ENCODE results near the gene AKAP3.

The AKAP3 gene

GRCh38 chr12:4648501-4649357 is at the start of gene AKAP3, which contains the start of gene NDUFA9 (continued):
- TF ChIP-seq ZNF555 (tag by site-specific recombination; conservative IDR thresholded peaks at IDR 0.05) (no peak), ZNF19 (tag by site-specific recombination; IDR thresholded peaks at IDR 0.05; ENCODE audit: low read depth) (no peak), ZBTB21 (tag by site-specific recombination; IDR thresholded peaks at IDR 0.05) (no peak)

GRCh38 chr12:4690760-4691159 is 41.9 kb upstream of the AKAP3 start:
- ChIA-PET POLR2A (no interaction called here), CTCF (no interaction called here)
- Histone ChIP-seq H3K9me3 (ENCODE audit: control insufficient read depth, insufficient read depth, low read depth, low read length) (no peaks in the 10 kb centered on the region), H3K27ac (ENCODE audit: extremely low read depth, low read depth, low read length) (no peak overlapping the region), H3K36me3 (ENCODE audit: control insufficient read depth in 2 of 2, insufficient read depth in 1 of 2, low read length in 2 of 2) (peaks cover 0 to 39% of the 10 kb centered on the region in 2 experiments; a peak in 1 of 3 replicates), H3K4me3 (ENCODE audit: low read depth, low read length) (no peak overlapping the region), H3K4me1 (ENCODE audit: control insufficient read depth, insufficient read depth, low read length) (no peaks in the 10 kb centered on the region)
- TF ChIP-seq EGR2 (tag by site-specific recombination; IDR thresholded peaks at IDR 0.05; ENCODE audit: low read depth) = peak; percentile 63
- TF ChIP-seq ZNF560 (tag by site-specific recombination; IDR thresholded peaks at IDR 0.05; ENCODE audit: borderline replicate concordance) = no peak
- TF ChIP-seq, protein P1, sequence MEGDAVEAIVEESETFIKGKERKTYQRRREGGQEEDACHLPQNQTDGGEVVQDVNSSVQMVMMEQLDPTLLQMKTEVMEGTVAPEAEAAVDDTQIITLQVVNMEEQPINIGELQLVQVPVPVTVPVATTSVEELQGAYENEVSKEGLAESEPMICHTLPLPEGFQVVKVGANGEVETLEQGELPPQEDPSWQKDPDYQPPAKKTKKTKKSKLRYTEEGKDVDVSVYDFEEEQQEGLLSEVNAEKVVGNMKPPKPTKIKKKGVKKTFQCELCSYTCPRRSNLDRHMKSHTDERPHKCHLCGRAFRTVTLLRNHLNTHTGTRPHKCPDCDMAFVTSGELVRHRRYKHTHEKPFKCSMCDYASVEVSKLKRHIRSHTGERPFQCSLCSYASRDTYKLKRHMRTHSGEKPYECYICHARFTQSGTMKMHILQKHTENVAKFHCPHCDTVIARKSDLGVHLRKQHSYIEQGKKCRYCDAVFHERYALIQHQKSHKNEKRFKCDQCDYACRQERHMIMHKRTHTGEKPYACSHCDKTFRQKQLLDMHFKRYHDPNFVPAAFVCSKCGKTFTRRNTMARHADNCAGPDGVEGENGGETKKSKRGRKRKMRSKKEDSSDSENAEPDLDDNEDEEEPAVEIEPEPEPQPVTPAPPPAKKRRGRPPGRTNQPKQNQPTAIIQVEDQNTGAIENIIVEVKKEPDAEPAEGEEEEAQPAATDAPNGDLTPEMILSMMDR (tag by site-specific recombination; IDR thresholded peaks at IDR 0.05) = no peak
- no peak for TF ChIP-seq ZNF423 (tag by site-specific recombination; IDR thresholded peaks at IDR 0.05)
- TF ChIP-seq ZNF266 (tag by site-specific recombination; IDR thresholded peaks at IDR 0.05; ENCODE audit: low read depth) = no peak
- no peak for TF ChIP-seq ZNF433 (tag by site-specific recombination; IDR thresholded peaks at IDR 0.05; ENCODE audit: low read depth)
- TF ChIP-seq ZFHX2 (tag by site-specific recombination; conservative IDR thresholded peaks at IDR 0.05) = peak; percentile 64
- no peak for TF ChIP-seq ZNF19 (tag by site-specific recombination; IDR thresholded peaks at IDR 0.05; ENCODE audit: low read depth)
- TF ChIP-seq KLF1 (tag by site-specific recombination; IDR thresholded peaks at IDR 0.05) = no peak
- TF ChIP-seq ZNF654 (tag by site-specific recombination; IDR thresholded peaks at IDR 0.05; ENCODE audit: low read depth) = no peak
- no peak for TF ChIP-seq ZNF658 (tag by site-specific recombination; IDR thresholded peaks at IDR 0.05)

GRCh38 chr12:4685317-4685716 is 36.5 kb upstream of the AKAP3 start:
- POLR2A ChIA-PET = no interaction called here
- H3K4me1 ChIP-seq (ENCODE audit: control insufficient read depth, insufficient read depth, low read length) = no peaks in the 10 kb centered on the region
- CTCF ChIA-PET = no interaction called here
- TF ChIP-seq ATF2 (tag by site-specific recombination; IDR thresholded peaks at IDR 0.05; ENCODE audit: low read depth) (no peak), ZBTB48 (tag by site-specific recombination; IDR thresholded peaks at IDR 0.05) (no peak), ZFHX2 (tag by site-specific recombination; conservative IDR thresholded peaks at IDR 0.05) (no peak), WT1 (tag by site-specific recombination; IDR thresholded peaks at IDR 0.05) (no peak), ZNF24 (tag by site-specific recombination; IDR thresholded peaks at IDR 0.05) (no peak), ZNF501 (tag by site-specific recombination; IDR thresholded peaks at IDR 0.05) (no peak), ZNF280D (tag by site-specific recombination; IDR thresholded peaks at IDR 0.05) (no peak), KLF16 (tag by site-specific recombination; IDR thresholded peaks at IDR 0.05) (no peak), ZNF112 (tag by site-specific recombination; IDR thresholded peaks at IDR 0.05) (no peak), ZNF37A (tag by site-specific recombination; IDR thresholded peaks at IDR 0.05) (no peak), IKZF3 (tag by site-specific recombination; IDR thresholded peaks at IDR 0.05) (no peak)
- TF ChIP-seq, protein P2, sequence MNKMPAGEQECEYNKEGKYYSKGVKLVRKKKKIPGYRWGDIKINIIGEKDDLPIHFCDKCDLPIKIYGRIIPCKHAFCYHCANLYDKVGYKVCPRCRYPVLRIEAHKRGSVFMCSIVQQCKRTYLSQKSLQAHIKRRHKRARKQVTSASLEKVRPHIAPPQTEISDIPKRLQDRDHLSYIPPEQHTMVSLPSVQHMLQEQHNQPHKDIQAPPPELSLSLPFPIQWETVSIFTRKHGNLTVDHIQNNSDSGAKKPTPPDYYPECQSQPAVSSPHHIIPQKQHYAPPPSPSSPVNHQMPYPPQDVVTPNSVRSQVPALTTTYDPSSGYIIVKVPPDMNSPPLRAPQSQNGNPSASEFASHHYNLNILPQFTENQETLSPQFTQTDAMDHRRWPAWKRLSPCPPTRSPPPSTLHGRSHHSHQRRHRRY (tag by site-specific recombination; IDR thresholded peaks at IDR 0.05) = no peak
- TF ChIP-seq, protein P3, sequence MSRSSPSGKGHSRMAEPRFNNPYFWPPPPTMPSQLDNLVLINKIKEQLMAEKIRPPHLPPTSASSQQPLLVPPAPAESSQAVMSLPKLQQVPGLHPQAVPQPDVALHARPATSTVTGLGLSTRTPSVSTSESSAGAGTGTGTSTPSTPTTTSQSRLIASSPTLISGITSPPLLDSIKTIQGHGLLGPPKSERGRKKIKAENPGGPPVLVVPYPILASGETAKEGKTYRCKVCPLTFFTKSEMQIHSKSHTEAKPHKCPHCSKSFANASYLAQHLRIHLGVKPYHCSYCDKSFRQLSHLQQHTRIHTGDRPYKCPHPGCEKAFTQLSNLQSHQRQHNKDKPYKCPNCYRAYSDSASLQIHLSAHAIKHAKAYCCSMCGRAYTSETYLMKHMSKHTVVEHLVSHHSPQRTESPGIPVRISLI (tag by site-specific recombination; IDR thresholded peaks at IDR 0.05) = no peak

More at GRCh38 chr12:4685317-4685716, 36.5 kb upstream of the AKAP3 start:
- Histone ChIP-seq H3K9me3 (ENCODE audit: control insufficient read depth, insufficient read depth, low read depth, low read length) (no peaks in the 10 kb centered on the region), H3K27ac (ENCODE audit: extremely low read depth, low read depth, low read length) (no peak overlapping the region), H3K36me3 (ENCODE audit: control insufficient read depth in 2 of 2, insufficient read depth in 1 of 2, low read length in 2 of 2) (peaks cover 15 to 72% of the 10 kb centered on the region in 2 experiments), H3K4me3 (ENCODE audit: low read depth, low read length) (no peak overlapping the region)
